GM11168 (cell line): ENCODE data around the gene IMPDH1.

Experiments used
- in situ Hi-C: fragments of 300-500 bp; cut with MboI; formaldehyde crosslinking; loops from one replicate; pipeline ENCODE4 v1.12.0; 2022; ENCODE audit warnings: low sequenced_read_pairs; ENCODE audit not compliant: unreplicated experiment

The IMPDH1 gene

GRCh38 chr7:128406314-128407232 is 3.2 kb downstream of the IMPDH1 start:
- in situ Hi-C loops: no loop called here

- in situ Hi-C loops: no loop called here
Measured at GRCh38 chr7:128405471-128406313, 4.1 kb downstream of the IMPDH1 start.

DNA sequence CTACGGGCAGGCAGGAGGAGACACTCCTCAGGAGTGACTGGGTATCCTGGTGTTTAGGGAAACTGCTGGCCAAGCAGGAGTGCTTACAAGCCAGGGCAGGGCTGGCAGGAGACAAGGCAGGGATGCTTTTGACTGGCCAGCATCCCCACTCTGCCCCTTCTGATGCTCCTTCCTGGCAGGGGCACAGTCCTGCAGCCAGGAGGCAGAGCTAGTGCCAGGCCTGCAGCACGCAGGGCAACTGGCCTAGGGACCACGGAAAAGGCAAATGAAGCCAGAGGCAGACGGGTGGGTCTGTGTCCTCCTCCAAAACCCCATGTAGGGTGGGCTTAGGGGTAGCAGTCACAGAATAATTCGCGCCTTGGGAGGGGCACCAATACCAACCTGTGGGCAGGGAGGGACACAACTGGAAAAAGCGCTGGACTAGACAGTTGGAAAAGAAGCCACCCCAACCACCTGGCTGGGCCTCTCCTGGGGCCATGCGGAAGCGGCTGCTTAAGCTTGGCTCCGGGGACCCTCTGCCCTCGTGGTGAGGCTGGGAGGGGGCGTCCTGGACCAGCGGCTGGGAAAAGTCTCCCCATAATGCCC is 4.8 kb downstream of the IMPDH1 start:
- in situ Hi-C loops: no loop called here

- in situ Hi-C loops: no loop called here
Measured at GRCh38 chr7:128404143-128404681, 5.6 kb downstream of the IMPDH1 start.

DNA sequence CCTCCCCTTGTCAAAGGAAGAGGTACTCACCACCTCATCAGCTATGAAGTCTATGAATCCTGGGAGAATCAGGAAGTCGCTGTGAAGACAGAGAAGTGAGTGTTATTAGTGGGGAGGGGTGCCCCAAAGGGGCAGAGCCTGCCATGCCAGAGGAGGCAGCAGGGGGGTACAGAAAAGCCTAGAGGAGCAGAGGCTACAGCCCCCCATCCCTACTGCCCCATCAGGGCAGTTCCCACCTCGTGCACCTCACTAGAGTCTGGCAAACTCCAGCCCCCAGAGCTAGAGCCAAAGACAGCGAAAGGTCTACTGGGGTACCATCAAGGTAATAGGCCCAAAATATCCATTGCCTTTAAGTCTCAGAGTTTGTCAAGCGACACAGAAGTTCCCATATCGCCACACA is 6.1 kb downstream of the IMPDH1 start:
- in situ Hi-C loops: no loop called here

- in situ Hi-C loops: no loop called here
Measured at GRCh38 chr7:128402356-128402755, 7.4 kb downstream of the IMPDH1 start.

DNA sequence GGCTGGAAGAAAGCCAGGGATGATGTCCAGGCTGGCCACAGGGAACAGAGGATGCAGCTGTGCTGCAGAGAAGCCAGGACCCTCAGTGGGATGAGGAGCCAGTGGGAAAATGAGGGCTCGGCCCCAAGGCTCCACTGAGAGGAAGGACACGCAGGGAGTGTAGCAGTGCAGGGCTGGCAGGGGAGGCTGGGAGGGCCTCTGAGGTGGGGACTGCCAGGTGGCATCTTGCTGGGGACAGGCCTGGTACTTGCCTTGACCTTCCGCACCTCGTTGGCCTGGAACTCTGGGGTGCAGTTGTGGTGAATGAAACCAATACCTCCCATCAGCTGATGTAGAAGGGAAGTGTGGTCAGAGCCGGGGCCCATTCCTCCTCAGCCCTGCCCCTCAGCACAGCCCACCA is 9.2 kb downstream of the IMPDH1 start:
- in situ Hi-C loops: no loop called here

GRCh38 chr7:128399991-128400390 is 9.8 kb downstream of the IMPDH1 start:
- in situ Hi-C loops: no loop called here

DNA sequence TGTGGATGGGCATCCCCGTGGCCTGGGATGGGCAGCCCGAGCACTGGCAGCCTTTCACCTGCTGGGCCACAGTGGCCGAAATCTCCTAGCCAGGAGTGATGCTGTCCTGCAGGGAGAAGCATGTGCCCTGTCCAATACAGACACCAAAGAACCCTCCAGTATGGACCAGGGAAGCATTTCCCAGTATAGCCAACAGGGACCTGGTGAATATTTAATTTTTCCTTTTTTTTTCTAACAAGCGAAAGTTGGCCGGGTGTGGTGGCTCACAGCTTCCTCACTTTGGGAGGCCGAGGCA is 11.0 kb downstream of the IMPDH1 start:
- in situ Hi-C loops: no loop called here

- in situ Hi-C loops: no loop called here
Measured at GRCh38 chr7:128398016-128398840, 11.6 kb downstream of the IMPDH1 start.

GRCh38 chr7:128396357-128396756 is 13.4 kb downstream of the IMPDH1 start:
- in situ Hi-C loops: no loop called here

DNA sequence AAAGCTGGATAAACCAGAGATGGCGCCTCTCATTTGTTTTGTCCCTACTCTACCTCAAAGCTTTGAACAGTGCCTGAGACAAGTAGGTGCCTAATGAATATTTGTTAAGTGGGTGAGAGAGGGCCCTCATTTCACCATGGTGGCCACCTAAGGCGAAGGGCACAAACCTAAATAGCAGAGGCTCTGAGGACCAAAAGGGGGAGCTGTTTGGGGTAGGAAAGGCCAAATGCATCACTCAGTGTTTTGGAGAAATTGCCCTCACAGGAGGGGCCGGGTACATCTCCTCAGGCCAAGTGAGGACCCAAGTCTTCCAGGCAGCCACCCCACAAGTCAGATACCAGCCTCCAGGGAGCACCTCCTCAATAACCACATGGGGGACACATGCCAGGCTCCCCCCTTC is 14.0 kb downstream of the IMPDH1 start:
- in situ Hi-C loops: no loop called here

- in situ Hi-C loops: no loop called here
Measured at GRCh38 chr7:128394904-128395496, 14.8 kb downstream of the IMPDH1 start.

GRCh38 chr7:128393526-128394330 is 16.1 kb downstream of the IMPDH1 start:
- in situ Hi-C loops: no loop called here

- in situ Hi-C loops: no loop called here
Measured at GRCh38 chr7:128392446-128393327, 17.1 kb downstream of the IMPDH1 start.

- in situ Hi-C loops: no loop called here
Measured at GRCh38 chr7:128391805-128392204, 18.0 kb downstream of the IMPDH1 start.

DNA sequence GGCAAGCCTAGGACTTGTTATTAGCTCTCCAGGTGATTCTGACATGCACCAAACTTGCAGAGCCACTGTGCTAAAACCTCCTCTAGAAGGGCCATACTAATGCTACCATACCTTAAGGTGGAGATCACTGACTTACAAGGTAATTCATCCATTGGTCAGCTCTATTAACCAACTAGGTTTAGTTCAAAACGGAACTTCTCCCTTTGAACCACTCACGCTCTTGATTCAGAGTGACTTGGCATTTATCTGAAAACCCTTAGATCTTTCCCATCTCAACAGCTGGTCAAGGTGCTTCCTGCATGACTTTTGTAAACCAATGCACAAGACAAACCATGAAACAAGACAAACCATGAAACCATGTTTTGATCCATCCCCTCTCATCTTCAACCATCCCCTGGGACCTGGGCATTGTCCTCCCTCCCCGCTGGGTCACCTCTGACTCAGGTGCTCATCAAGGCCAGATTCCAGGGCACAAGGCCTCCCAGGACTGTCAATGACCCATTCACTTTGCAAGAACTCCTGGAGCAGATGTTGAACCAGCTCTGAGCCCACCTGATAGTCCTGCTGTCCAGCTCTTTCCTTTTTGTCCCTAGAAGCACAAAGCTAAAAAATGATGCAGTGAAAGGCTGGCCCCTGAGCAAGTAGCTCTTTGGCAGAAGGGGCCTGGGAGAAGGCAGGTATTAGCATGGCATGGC is 18.8 kb downstream of the IMPDH1 start:
- in situ Hi-C loops: no loop called here
